Panc1 (cell line): Measurements from ENCODE around the gene EFR3B.

Source experiments
- CTCF ChIP-seq: fragments of 450-650 bp; IDR thresholded peaks from 2 replicates; pipeline ENCODE4 v1.5.1; 2017; ENCODE audit warnings: mild to moderate bottlenecking
- POLR2AphosphoS5 ChIP-seq: IDR thresholded peaks from 2 replicates; pipeline ENCODE4 v1.6.1; 2012; ENCODE audit warnings: mild to moderate bottlenecking, low read depth, low read length, moderate library complexity
- SIN3A ChIP-seq: IDR thresholded peaks from 2 replicates; pipeline ENCODE4 v1.6.1; 2012; ENCODE audit warnings: low read depth, mild to moderate bottlenecking, low read length, moderate library complexity, borderline replicate concordance; ENCODE audit not compliant: insufficient read depth
- TCF7L2 ChIP-seq: IDR thresholded peaks from 2 replicates; pipeline ENCODE4 v1.6.1; 2011; ENCODE audit warnings: mild to moderate bottlenecking, low read depth, low read length, inconsistent platforms
- TF ChIP-seq, protein P1 (sequence below), 2 experiments: IDR thresholded peaks; 2 replicates each; pipeline ENCODE4 v1.6.1; 2011 to 2012; ENCODE audit warnings: low read depth in 2 of 2, control low read depth in 1 of 2, low read length in 1 of 2, mild to moderate bottlenecking in 1 of 2, moderate library complexity in 1 of 2; ENCODE audit not compliant: insufficient read depth in 1 of 2

DNA sequence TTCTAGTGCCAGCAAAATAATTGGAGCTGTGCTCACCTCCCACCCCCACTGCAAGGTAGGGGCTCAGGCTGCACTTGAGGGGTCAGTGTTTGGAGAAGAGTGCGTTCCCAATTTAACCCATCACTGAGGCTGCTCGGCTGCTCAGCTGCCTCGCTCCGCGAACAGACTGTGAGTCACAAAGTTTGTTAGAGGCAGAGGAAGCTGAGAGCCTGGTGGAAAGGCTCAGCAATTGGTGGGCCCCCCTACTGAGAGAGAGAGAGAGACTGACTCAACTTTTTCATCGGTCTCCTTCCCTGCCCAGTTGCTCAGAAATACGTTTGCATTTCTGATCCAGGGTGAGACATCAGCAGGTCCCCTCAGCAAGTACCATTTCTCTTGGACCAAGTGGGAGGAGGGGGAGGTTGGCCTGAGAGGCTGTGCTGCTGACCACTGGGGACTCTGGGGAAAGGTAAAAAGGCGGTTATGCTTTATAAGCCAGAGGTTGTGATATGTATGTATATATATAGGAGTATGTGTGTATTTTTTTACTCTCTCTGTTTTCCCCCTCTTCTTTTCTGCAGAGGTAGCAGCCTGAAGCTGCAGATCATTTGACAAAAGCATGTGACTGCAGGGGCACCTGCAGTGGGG lies 1.5 kb downstream of the EFR3B start:
- TF ChIP-seq CTCF (no peak), POLR2AphosphoS5 (no peak), SIN3A (no peak), TCF7L2 (no peak)
- TF ChIP-seq, protein P1, sequence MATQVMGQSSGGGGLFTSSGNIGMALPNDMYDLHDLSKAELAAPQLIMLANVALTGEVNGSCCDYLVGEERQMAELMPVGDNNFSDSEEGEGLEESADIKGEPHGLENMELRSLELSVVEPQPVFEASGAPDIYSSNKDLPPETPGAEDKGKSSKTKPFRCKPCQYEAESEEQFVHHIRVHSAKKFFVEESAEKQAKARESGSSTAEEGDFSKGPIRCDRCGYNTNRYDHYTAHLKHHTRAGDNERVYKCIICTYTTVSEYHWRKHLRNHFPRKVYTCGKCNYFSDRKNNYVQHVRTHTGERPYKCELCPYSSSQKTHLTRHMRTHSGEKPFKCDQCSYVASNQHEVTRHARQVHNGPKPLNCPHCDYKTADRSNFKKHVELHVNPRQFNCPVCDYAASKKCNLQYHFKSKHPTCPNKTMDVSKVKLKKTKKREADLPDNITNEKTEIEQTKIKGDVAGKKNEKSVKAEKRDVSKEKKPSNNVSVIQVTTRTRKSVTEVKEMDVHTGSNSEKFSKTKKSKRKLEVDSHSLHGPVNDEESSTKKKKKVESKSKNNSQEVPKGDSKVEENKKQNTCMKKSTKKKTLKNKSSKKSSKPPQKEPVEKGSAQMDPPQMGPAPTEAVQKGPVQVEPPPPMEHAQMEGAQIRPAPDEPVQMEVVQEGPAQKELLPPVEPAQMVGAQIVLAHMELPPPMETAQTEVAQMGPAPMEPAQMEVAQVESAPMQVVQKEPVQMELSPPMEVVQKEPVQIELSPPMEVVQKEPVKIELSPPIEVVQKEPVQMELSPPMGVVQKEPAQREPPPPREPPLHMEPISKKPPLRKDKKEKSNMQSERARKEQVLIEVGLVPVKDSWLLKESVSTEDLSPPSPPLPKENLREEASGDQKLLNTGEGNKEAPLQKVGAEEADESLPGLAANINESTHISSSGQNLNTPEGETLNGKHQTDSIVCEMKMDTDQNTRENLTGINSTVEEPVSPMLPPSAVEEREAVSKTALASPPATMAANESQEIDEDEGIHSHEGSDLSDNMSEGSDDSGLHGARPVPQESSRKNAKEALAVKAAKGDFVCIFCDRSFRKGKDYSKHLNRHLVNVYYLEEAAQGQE (IDR thresholded peaks at IDR 0.05; ENCODE audit: insufficient read depth in 1 of 2, low read depth in 2 of 2, low read length in 1 of 2), result no peak
